ENCODE results near the gene DTX3L.
"Not testable (repeated sequence)": the region's sequence is repeated elsewhere in the genome, so short reads cannot be mapped to it uniquely, and the experiment has no call there.

The DTX3L gene

GRCh38 chr3:122562923-122563716 is 1.0 kb upstream of the DTX3L start:
- DNase-seq, result no peak

GRCh38 chr3:122563717-122564025 is 467 bp upstream of the DTX3L start:
- peak in 5 of 14 donors; percentile 13 to 42 (median 20) for DNase-seq

GRCh38 chr3:122568131-122568530 is 4.0 kb downstream of the DTX3L start:
- not testable (repeated sequence) for DNase-seq

GRCh38 chr3:122568755-122569154 is 4.6 kb downstream of the DTX3L start:
- DNase-seq, result no peak

- DNase-seq, result peak in 1 of 14 donors; percentile 7
These were observed 8.8 kb downstream of the DTX3L start for GRCh38 chr3:122572940-122573412.

- DNase-seq, result no peak
These were observed 12.2 kb downstream of the DTX3L start for GRCh38 chr3:122576174-122576940.

- no peak for DNase-seq
These were observed 13.4 kb downstream of the DTX3L start, which contains the start of gene PARP15 for GRCh38 chr3:122577409-122578031. PARP15 (plus strand) TSS chr3:122577650; CDS start chr3:122577668, 18 bp downstream.

- DNase-seq, result no peak
These were observed 14.1 kb downstream of the DTX3L start for GRCh38 chr3:122578069-122578740.

- DNase-seq, result no peak
These were observed 16.3 kb downstream of the DTX3L start for GRCh38 chr3:122580470-122580869.

GRCh38 chr3:122581622-122582021 is 17.5 kb downstream of the DTX3L start:
- DNase-seq, result no peak

GRCh38 chr3:122582390-122582789 is 18.3 kb downstream of the DTX3L start:
- no peak for DNase-seq

GRCh38 chr3:122586098-122586497 is 22.0 kb downstream of the DTX3L start:
- DNase-seq, result no peak

- no peak for DNase-seq
These were observed 22.8 kb downstream of the DTX3L start for GRCh38 chr3:122586773-122587485.

- no peak for DNase-seq
These were observed 23.4 kb downstream of the DTX3L start for GRCh38 chr3:122587572-122587971.

- DNase-seq, result no peak
These were observed 25.2 kb downstream of the DTX3L start for GRCh38 chr3:122589297-122589696.

- no peak for DNase-seq
These were observed 26.5 kb downstream of the DTX3L start for GRCh38 chr3:122590610-122591009.

GRCh38 chr3:122594025-122594424 is 29.9 kb downstream of the DTX3L start:
- DNase-seq, result no peak

GRCh38 chr3:122598151-122598550 is 34.0 kb downstream of the DTX3L start:
- DNase-seq, result no peak

- no peak for DNase-seq
These were observed 34.4 kb downstream of the DTX3L start for GRCh38 chr3:122598556-122598955.

- DNase-seq, result no peak
These were observed 38.0 kb downstream of the DTX3L start for GRCh38 chr3:122602011-122602710.

- no peak for DNase-seq
These were observed 38.9 kb downstream of the DTX3L start for GRCh38 chr3:122603056-122603455.
